Stomach (tissue), 4 donors: ENCODE measurements around the gene ITPKC.

Experiments used
- CTCF ChIP-seq, 7 experiments: fragments of 450-650 bp in 4 of 7; fragments of 200-600 bp in 3 of 7; sonication (generic) in 3 of 7; IDR thresholded peaks; one replicate each; pipeline ENCODE4 v1.5.1; 2016 to 2019; ENCODE audit warnings: antibody characterized with exemption in 7 of 7, control low read depth in 2 of 7, mild to moderate bottlenecking in 1 of 7
- EP300 ChIP-seq: sonication (generic); formaldehyde crosslinking; IDR thresholded peaks from one replicate; pipeline ENCODE4 v1.6.1; 2017; ENCODE audit warnings: antibody characterized with exemption
- POLR2A ChIP-seq, 4 donors: fragments of 450-650 bp; IDR thresholded peaks; one replicate each; pipeline ENCODE4 v1.6.1; 2016; ENCODE audit warnings: antibody characterized with exemption in 4 of 4, control low read depth in 2 of 4, mild to moderate bottlenecking in 1 of 4, moderate library complexity in 1 of 4

GRCh38 chr19:40756502-40757110 lies 39.7 kb downstream of the ITPKC start:
- TF ChIP-seq CTCF (IDR thresholded peaks at IDR 0.05) (no peak), EP300 (no peak), POLR2A (IDR thresholded peaks at IDR 0.05) (no peak)
